ENCODE results near the gene DDA1. TPM values are rescaled to one million over a fixed set of nuclear protein-coding genes. Genes with fewer than 3 reads are reported as not detected.
A peak's percentile ranks its signal among the peaks of the same experiment; 100 is the strongest.

The DDA1 gene
- total and polyA plus RNA-seq, 2 of the 13 experiments (the other 11 are each of a cell fraction or from before 2014, with no cell fraction given): 24.5 to 26.0 TPM

DNA sequence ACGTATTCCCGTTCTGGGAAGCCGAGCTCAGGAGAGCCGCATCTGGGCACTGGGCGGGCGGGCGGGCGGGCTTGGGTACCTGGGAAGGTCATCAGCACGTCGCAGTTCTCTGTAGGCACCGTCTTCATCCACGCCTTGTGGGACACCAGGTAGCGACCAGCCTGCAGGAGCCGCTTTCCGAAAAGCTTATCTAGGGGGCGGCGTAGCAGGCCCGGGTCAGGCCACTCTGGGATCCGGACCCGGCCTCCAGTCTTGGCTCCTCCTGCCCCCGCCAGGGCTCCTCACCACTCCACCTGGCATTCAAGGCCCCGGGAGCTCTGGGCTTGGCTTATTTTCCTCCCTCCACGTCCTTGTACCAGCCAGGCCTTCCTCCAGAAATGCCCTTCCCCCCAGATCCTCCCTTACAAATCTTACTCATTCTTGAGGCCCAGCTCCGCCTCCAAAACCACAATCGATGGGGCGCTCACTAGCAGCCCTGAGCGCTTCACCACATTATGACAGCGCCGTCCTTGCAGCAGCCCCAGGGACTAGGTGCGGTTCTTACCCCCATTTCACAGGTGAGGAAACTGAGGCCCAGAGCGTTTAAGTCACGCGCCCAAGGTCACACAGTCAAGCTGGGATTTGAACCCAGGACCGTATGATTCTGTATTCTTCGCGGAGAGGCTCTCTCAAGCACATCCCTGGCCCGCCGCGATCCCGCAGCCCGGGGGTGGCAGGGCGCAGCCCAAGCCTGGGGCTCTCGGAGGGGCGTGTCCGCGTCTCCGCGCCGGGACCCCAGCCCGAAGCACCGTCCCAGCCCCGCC, 24.4 kb downstream of the DDA1 start (continued):
- TF ChIP-seq, protein P1, sequence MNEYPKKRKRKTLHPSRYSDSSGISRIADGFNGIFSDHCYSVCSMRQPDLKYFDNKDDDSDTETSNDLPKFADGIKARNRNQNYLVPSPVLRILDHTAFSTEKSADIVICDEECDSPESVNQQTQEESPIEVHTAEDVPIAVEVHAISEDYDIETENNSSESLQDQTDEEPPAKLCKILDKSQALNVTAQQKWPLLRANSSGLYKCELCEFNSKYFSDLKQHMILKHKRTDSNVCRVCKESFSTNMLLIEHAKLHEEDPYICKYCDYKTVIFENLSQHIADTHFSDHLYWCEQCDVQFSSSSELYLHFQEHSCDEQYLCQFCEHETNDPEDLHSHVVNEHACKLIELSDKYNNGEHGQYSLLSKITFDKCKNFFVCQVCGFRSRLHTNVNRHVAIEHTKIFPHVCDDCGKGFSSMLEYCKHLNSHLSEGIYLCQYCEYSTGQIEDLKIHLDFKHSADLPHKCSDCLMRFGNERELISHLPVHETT (CRISPR knock-in tag; conservative IDR thresholded peaks at IDR 0.05): no peak
- peak; percentile 91 for TF ChIP-seq KDM1A (CRISPR knock-in tag; IDR thresholded peaks at IDR 0.05)

DNA sequence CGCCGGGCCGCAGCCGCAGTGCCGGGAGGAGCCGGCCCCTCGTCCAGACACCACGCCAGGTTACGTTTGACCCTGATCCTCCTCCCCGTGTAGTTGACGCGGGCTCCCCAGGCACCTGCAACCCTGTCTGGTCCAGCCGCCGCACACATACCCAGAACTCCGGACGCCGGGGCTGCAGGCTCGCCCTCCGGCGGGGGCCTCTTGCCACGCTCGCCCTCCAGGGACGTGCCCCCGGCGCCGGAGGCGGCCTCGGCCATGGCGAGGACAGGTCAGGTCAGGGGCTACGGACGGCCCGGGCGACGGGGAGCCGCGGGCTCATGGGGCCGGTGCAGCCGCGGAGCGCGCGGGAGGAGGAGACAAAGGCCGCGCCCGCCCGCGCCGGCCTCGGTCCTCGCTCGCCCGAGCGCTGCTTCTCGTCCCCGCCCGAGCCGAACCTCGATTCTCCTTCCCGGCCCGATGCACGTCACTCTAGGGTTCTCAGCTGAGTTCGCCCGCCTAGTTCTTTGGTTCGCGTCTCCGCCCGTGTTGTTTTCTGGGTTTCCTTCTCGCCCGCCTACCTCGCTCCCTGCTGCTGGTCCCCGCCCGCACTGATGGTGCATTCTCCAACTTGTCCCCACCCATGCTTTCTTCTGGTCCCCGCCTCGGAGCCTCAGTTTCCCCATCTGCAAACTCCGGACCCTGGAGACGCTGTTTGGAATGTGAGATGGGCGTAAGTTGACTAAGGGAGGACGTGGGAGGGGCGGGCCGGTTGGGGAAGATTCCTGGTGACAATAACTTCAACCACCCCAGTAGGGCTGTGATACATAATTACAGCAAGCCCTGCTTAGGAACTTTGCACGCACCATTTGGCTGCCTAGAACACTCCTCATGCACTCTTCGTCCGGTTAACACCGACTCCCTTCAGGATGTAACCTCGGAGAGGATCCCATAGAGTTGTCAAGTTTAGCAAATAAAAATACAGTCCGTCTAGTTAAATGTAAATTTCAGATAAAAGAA, 25.3 kb downstream of the DDA1 start, which contains the start of gene ANO8:
ANO8 (minus strand) TSS at position 442 of the 996 bp plus-strand sequence; CDS start at position 257, 185 bp downstream.
- Histone ChIP-seq H3K27me3 (ENCODE audit: control insufficient read depth in 1 of 2, insufficient read depth in 2 of 2, low read length in 2 of 2) (no peaks in the 10 kb centered on the region; a peak in 1 of 5 replicates), H3K36me3 (replicated peaks in 1 of 2; ENCODE audit: control insufficient read depth in 1 of 2, insufficient read depth in 2 of 2, low read length in 2 of 2) (0 out of 5 replicates have a peak, but pooled peaks cover 0 to 4% of the 10 kb centered on the region in 2 experiments), H3K4me2 (ENCODE audit: low read depth, low read length) (peak within 1 kb of the TSS; percentile 91), H3K9ac (ENCODE audit: insufficient read depth, low read depth, low read length) (peak within 1 kb of the TSS; percentile 82), H3K4me1 (ENCODE audit: insufficient read depth, low read length) (peaks cover 55% of the 10 kb centered on the region), H2AFZ (ENCODE audit: low read length) (peak within 1 kb of the TSS; percentile 54), H3K9me3 (ENCODE audit: low read length) (no peaks in the 10 kb centered on the region), H4K20me1 (ENCODE audit: insufficient read depth, low read length) (no peaks in the 10 kb centered on the region), H3K27ac (ENCODE audit: extremely low read length, insufficient read depth, low read length) (peak within 1 kb of the TSS; percentile 68), H3K79me2 (ENCODE audit: insufficient read depth, low read length) (peaks cover 7% of the 10 kb centered on the region), H3K4me3 (replicated peaks in 1 of 3; ENCODE audit: insufficient read depth in 1 of 3, low read depth in 2 of 3, low read length in 3 of 3) (peak within 1 kb of the TSS; percentile 70 to 91 (median 77))
- DNase-seq (ENCODE audit: low spot score) (peak; percentile 91), FAIRE-seq (peak; percentile 64), ATAC-seq (peak; percentile 61)
- no TSS peak for BruUV-seq (replicated peaks)
- intact Hi-C loops (cut with micrococcal nuclease; ENCODE audit: unreplicated experiment): loop anchor here (5.0 kb wide), 1 partner anchor 73 kb away; the partner anchor contains the start of gene BST2
- ChIA-PET CTCF (ENCODE audit: low intra/inter-chr PET ratio, low total read pairs) (no interaction called here), POLR2A (interaction anchor here (0.6 to 3.7 kb wide), 7 partner anchors 17 to 120 kb away, joined by 3 to 37 read pairs (median 4); partner anchors contain the start of genes DDA1 and USE1)
- WGBS (ENCODE audit: low lambda C conversion rate): 4% methylated on average over 34 of the region's 86 CpGs
- in situ Hi-C loops (cut with HindIII; ENCODE audit: extremely low pct_ligation_motif_present, low pct_unique_long_range_greater_than_20kb): no loop called here
- TF ChIP-seq, protein P2, sequence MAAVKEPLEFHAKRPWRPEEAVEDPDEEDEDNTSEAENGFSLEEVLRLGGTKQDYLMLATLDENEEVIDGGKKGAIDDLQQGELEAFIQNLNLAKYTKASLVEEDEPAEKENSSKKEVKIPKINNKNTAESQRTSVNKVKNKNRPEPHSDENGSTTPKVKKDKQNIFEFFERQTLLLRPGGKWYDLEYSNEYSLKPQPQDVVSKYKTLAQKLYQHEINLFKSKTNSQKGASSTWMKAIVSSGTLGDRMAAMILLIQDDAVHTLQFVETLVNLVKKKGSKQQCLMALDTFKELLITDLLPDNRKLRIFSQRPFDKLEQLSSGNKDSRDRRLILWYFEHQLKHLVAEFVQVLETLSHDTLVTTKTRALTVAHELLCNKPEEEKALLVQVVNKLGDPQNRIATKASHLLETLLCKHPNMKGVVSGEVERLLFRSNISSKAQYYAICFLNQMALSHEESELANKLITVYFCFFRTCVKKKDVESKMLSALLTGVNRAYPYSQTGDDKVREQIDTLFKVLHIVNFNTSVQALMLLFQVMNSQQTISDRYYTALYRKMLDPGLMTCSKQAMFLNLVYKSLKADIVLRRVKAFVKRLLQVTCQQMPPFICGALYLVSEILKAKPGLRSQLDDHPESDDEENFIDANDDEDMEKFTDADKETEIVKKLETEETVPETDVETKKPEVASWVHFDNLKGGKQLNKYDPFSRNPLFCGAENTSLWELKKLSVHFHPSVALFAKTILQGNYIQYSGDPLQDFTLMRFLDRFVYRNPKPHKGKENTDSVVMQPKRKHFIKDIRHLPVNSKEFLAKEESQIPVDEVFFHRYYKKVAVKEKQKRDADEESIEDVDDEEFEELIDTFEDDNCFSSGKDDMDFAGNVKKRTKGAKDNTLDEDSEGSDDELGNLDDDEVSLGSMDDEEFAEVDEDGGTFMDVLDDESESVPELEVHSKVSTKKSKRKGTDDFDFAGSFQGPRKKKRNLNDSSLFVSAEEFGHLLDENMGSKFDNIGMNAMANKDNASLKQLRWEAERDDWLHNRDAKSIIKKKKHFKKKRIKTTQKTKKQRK (IDR thresholded peaks at IDR 0.05; ENCODE audit: low read length): no peak
- TF ChIP-seq SMC3 (IDR thresholded peaks at IDR 0.05; ENCODE audit: low read length) (no peak), MYC (CRISPR knock-in tag; IDR thresholded peaks at IDR 0.05; ENCODE audit: borderline replicate concordance) (peak; percentile 81; the same call in 1 of the 2 replicates), ARID2 (CRISPR knock-in tag; IDR thresholded peaks at IDR 0.05; ENCODE audit: borderline replicate concordance) (no peak), RCOR2 (CRISPR knock-in tag; IDR thresholded peaks at IDR 0.05) (no peak), SRY (CRISPR knock-in tag; IDR thresholded peaks at IDR 0.05) (no peak)
- TF ChIP-seq, protein P3, sequence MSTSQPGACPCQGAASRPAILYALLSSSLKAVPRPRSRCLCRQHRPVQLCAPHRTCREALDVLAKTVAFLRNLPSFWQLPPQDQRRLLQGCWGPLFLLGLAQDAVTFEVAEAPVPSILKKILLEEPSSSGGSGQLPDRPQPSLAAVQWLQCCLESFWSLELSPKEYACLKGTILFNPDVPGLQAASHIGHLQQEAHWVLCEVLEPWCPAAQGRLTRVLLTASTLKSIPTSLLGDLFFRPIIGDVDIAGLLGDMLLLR (CRISPR knock-in tag; IDR thresholded peaks at IDR 0.05): peak; percentile 67; the same call in 1 of the 2 replicates
- TF ChIP-seq, protein P4, sequence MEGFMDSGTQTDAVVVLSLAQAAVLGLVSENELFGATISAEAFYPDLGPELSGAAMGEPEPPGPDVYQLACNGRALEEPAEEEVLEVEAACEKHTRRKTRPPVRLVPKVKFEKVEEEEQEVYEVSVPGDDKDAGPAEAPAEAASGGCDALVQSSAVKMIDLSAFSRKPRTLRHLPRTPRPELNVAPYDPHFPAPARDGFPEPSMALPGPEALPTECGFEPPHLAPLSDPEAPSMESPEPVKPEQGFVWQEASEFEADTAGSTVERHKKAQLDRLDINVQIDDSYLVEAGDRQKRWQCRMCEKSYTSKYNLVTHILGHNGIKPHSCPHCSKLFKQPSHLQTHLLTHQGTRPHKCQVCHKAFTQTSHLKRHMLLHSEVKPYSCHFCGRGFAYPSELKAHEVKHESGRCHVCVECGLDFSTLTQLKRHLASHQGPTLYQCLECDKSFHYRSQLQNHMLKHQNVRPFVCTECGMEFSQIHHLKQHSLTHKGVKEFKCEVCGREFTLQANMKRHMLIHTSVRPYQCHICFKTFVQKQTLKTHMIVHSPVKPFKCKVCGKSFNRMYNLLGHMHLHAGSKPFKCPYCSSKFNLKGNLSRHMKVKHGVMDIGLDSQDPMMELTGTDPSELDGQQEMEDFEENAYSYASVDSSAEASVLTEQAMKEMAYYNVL (CRISPR knock-in tag; IDR thresholded peaks at IDR 0.05; ENCODE audit: borderline replicate concordance): peak; percentile 82; the same call in 1 of the 2 replicates
